GM18858 (cell line): Measurements from ENCODE around the gene TGIF1.
"Not testable (repeated sequence)": the region's sequence is repeated elsewhere in the genome, so short reads cannot be mapped to it uniquely, and the experiment has no call there.

Experiments used
- ATAC-seq: cut with Tn5 transposase; IDR thresholded peaks from one replicate; pipeline ENCODE4 v1.9.1; 2021; ENCODE audit not compliant: unreplicated experiment

Gene TGIF1

GRCh38 chr18:3450012-3450798 lies at the start of gene TGIF1:
TSS of gene TGIF1 (plus strand) at chr18:3450172. CDS start at chr18:3450490, 318 bp downstream.
- no peak for ATAC-seq

GRCh38 chr18:3400567-3401296 lies 49.2 kb upstream of the TGIF1 start:
- ATAC-seq, result no peak

GRCh38 chr18:3401669-3402620 lies 48.0 kb upstream of the TGIF1 start:
- ATAC-seq, result peak; percentile 95

GRCh38 chr18:3402982-3403451 lies 47.0 kb upstream of the TGIF1 start:
- no peak for ATAC-seq

GRCh38 chr18:3405713-3406112 lies 44.3 kb upstream of the TGIF1 start:
- no peak for ATAC-seq

GRCh38 chr18:3408107-3408506 lies 41.9 kb upstream of the TGIF1 start:
- no peak for ATAC-seq

GRCh38 chr18:3409811-3410210 lies 40.2 kb upstream of the TGIF1 start:
- no peak for ATAC-seq

- ATAC-seq, result no peak
Observed at GRCh38 chr18:3410273-3410672, 39.7 kb upstream of the TGIF1 start.

GRCh38 chr18:3410876-3411275 lies 39.1 kb upstream of the TGIF1 start:
- not testable (repeated sequence) for ATAC-seq

GRCh38 chr18:3411327-3411726 lies 38.6 kb upstream of the TGIF1 start:
- no peak for ATAC-seq

- no peak for ATAC-seq
Observed at GRCh38 chr18:3411854-3412268, 38.1 kb upstream of the TGIF1 start.

- ATAC-seq, result not testable (repeated sequence)
Observed at GRCh38 chr18:3412528-3412927, 37.4 kb upstream of the TGIF1 start.

- no peak for ATAC-seq
Observed at GRCh38 chr18:3415110-3415509, 34.9 kb upstream of the TGIF1 start.

GRCh38 chr18:3418083-3418482 lies 31.9 kb upstream of the TGIF1 start:
- ATAC-seq, result no peak

- no peak for ATAC-seq
Observed at GRCh38 chr18:3420919-3421279, 29.1 kb upstream of the TGIF1 start.

- no peak for ATAC-seq
Observed at GRCh38 chr18:3422905-3423304, 27.1 kb upstream of the TGIF1 start.

- no peak for ATAC-seq
Observed at GRCh38 chr18:3424280-3424890, 25.6 kb upstream of the TGIF1 start.

- ATAC-seq, result no peak
Observed at GRCh38 chr18:3425030-3425429, 24.9 kb upstream of the TGIF1 start.

- no peak for ATAC-seq
Observed at GRCh38 chr18:3425446-3425845, 24.5 kb upstream of the TGIF1 start.

GRCh38 chr18:3426074-3426473 lies 23.9 kb upstream of the TGIF1 start:
- ATAC-seq, result no peak

- ATAC-seq, result no peak
Observed at GRCh38 chr18:3427944-3428343, 22.0 kb upstream of the TGIF1 start.
